WTC11 (cell line): ENCODE measurements around the gene ANKRD24. TPM values are rescaled to one million over a fixed set of nuclear protein-coding genes. Genes with fewer than 3 reads are reported as not detected.
A peak's percentile ranks its signal among the peaks of the same experiment; 100 is the strongest.

Experiments used
- ATAC-seq: fragments of 200-7000 bp; cut with Tn5 transposase; 2 replicates; pipeline ENCODE4 v1.10.0; 2021; ENCODE audit warnings: mild to moderate bottlenecking, moderate library complexity
- CTCF ChIA-PET: fragments of 300-600 bp; sonication (Branson Sonifier 250); formaldehyde crosslinking; loops from one replicate; lab custom pipeline; 2021; ENCODE audit warnings: antibody characterized with exemption; lab: Charles Lee
- POLR2A ChIA-PET: fragments of 350-600 bp; sonication (Branson Sonifier 250); formaldehyde crosslinking; loops from one replicate; lab custom pipeline; 2021; ENCODE audit warnings: antibody characterized with exemption; lab: Charles Lee
- DNase-seq: peaks from one replicate; pipeline ENCODE4 v3.0.0; 2021; ENCODE audit warnings: low spot score
- H3K27ac Mint-ChIP-seq: 2 replicates; pipeline ENCODE4 v1.8.0; 2021; ENCODE audit warnings: mixed read lengths
- H3K27me3 Mint-ChIP-seq: 2 replicates; pipeline ENCODE4 v1.8.0; 2021; ENCODE audit warnings: low read depth, mild to moderate bottlenecking, moderate library complexity, mixed read lengths
- H3K36me3 Mint-ChIP-seq: 2 replicates; pipeline ENCODE4 v1.8.0; 2021; ENCODE audit warnings: mixed read lengths
- H3K4me1 Mint-ChIP-seq: 2 replicates; pipeline ENCODE4 v1.8.0; 2022; ENCODE audit warnings: mixed read lengths
- H3K4me3 Mint-ChIP-seq: 2 replicates; pipeline ENCODE4 v1.8.0; 2021; ENCODE audit warnings: mild to moderate bottlenecking, moderate library complexity, mixed read lengths
- H3K9me3 Mint-ChIP-seq: 2 replicates; pipeline ENCODE4 v1.8.0; 2021; ENCODE audit warnings: mixed read lengths
- CREM ChIP-seq: sonication (generic); formaldehyde crosslinking; IDR thresholded peaks from 2 replicates; pipeline ENCODE4 v1.8.1; 2022; ENCODE audit warnings: mild to moderate bottlenecking, missing genetic modification reagents, moderate library complexity
- JAZF1 ChIP-seq: fragments of 250-450 bp; sonication (Bioruptor Pico); IDR thresholded peaks from 2 replicates; pipeline ENCODE4 v1.9.0; 2021; ENCODE audit warnings: moderate library complexity, mild to moderate bottlenecking, inconsistent platforms
- KAT7 ChIP-seq: sonication (generic); formaldehyde crosslinking; IDR thresholded peaks from 2 replicates; pipeline ENCODE4 v1.8.1; 2023; ENCODE audit warnings: missing genetic modification reagents, mild to moderate bottlenecking, borderline replicate concordance
- NFE2L1 ChIP-seq: sonication (generic); formaldehyde crosslinking; IDR thresholded peaks from 2 replicates; pipeline ENCODE4 v1.8.1; 2023; ENCODE audit warnings: missing genetic modification reagents
- NR2C2 ChIP-seq: sonication (generic); formaldehyde crosslinking; IDR thresholded peaks from 2 replicates; pipeline ENCODE4 v1.8.0; 2022; ENCODE audit warnings: mild to moderate bottlenecking, missing genetic modification reagents
- NR3C1 ChIP-seq: sonication (generic); formaldehyde crosslinking; conservative IDR thresholded peaks from 2 replicates; pipeline ENCODE4 v1.8.1; 2023; ENCODE audit warnings: low read depth, mild to moderate bottlenecking, missing genetic modification reagents
- OVOL2 ChIP-seq: fragments of 250-450 bp; sonication (Bioruptor Pico); IDR thresholded peaks from 2 replicates; pipeline ENCODE4 v1.9.0; 2021; ENCODE audit warnings: mild to moderate bottlenecking, borderline replicate concordance
- PRRX2 ChIP-seq: fragments of 250-450 bp; sonication (Bioruptor Pico); IDR thresholded peaks from 2 replicates; pipeline ENCODE4 v1.8.0; 2021; ENCODE audit warnings: mild to moderate bottlenecking
- RORB ChIP-seq: fragments of 250-450 bp; sonication (Bioruptor Pico); IDR thresholded peaks from 2 replicates; pipeline ENCODE4 v1.9.0; 2021; ENCODE audit warnings: mild to moderate bottlenecking
- SOX15 ChIP-seq: fragments of 250-450 bp; sonication (Bioruptor Pico); IDR thresholded peaks from 2 replicates; pipeline ENCODE4 v1.9.0; 2021; ENCODE audit warnings: mild to moderate bottlenecking
- TEAD1 ChIP-seq: sonication (generic); formaldehyde crosslinking; IDR thresholded peaks from 2 replicates; pipeline ENCODE4 v1.8.0; 2022; ENCODE audit warnings: mild to moderate bottlenecking, missing genetic modification reagents
- TEAD4 ChIP-seq: sonication (generic); formaldehyde crosslinking; IDR thresholded peaks from 2 replicates; pipeline ENCODE4 v1.8.0; 2022; ENCODE audit warnings: mild to moderate bottlenecking, missing genetic modification reagents
- ZNF671 ChIP-seq: fragments of 250-450 bp; sonication (Bioruptor Pico); IDR thresholded peaks from 2 replicates; pipeline ENCODE4 v1.8.0; 2021; ENCODE audit warnings: mild to moderate bottlenecking
- total RNA-seq: library from RNA; stranded (reverse); gene quantifications from 3 replicates; pipeline ENCODE4 v1.2.3, GENCODE V29; 2021
- TF ChIP-seq, protein P1 (sequence below): sonication (generic); formaldehyde crosslinking; IDR thresholded peaks from 2 replicates; pipeline ENCODE4 v1.8.0; 2022; ENCODE audit warnings: mild to moderate bottlenecking, missing genetic modification reagents
- TF ChIP-seq, protein P2 (sequence below): sonication (generic); formaldehyde crosslinking; IDR thresholded peaks from 2 replicates; pipeline ENCODE4 v1.8.1; 2023; ENCODE audit warnings: mild to moderate bottlenecking, missing genetic modification reagents, borderline replicate concordance
- TF ChIP-seq, protein P3 (sequence below): sonication (generic); formaldehyde crosslinking; IDR thresholded peaks from 2 replicates; pipeline ENCODE4 v1.8.0; 2022; ENCODE audit warnings: missing genetic modification reagents
- TF ChIP-seq, protein P4 (sequence below): sonication (generic); formaldehyde crosslinking; IDR thresholded peaks from 2 replicates; pipeline ENCODE4 v1.8.0; 2023; ENCODE audit warnings: missing genetic modification reagents
- TF ChIP-seq, protein P5 (sequence below): sonication (generic); formaldehyde crosslinking; IDR thresholded peaks from 2 replicates; pipeline ENCODE4 v1.8.1; 2022; ENCODE audit warnings: low read depth, missing genetic modification reagents, borderline replicate concordance
- TF ChIP-seq, protein P6 (sequence below): sonication (generic); formaldehyde crosslinking; IDR thresholded peaks from 2 replicates; pipeline ENCODE4 v1.8.1; 2023; ENCODE audit warnings: mild to moderate bottlenecking, missing genetic modification reagents
- TF ChIP-seq, protein P7 (sequence below): fragments of 250-450 bp; sonication (Bioruptor Pico); IDR thresholded peaks from 2 replicates; pipeline ENCODE4 v2.1.2; 2022; ENCODE audit warnings: mild to moderate bottlenecking, moderate library complexity

Gene ANKRD24
- total RNA-seq, 1 experiment from 2014 or later = 11.3 TPM

DNA sequence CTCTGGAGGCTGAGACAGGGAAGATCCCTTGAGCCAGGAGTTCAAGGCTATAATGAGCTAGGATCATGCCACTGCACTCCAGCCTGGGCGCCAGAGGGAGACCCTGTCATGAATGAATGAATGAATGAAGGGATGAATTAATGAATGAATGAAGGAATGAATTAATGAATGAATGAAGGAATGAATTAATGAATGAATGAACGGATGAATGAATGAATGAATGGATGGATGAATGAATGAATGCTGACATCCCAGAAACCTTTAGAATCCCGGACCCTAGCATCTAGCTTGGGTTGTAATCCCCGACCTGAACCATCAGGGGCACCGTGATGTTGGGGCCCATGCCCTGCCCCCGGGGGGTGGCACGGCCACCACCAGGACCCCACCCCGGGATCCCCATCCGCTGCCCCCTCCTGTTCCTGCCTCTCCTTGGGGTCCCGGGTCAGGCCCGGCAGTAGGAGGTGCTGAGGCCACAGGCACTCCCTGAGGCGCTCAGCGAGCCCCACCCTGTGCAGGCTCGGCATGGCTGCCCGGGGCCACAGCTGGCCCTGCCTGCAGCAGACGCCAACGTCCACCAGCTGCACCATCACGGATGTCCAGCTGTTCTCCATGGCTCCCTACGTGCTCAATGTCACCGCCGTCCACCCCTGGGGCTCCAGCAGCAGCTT is 50.3 kb downstream of the ANKRD24 start:
- H3K27ac Mint-ChIP-seq = no peak overlapping the region
- no peaks in the 10 kb centered on the region for H3K9me3 Mint-ChIP-seq
- peak; percentile 17; the same call in 1 of the 2 replicates for ATAC-seq
- ChIA-PET CTCF (interaction anchor here (0.6 to 2.2 kb wide), 18 partner anchors 9 to 293 kb away, joined by 3 to 14 read pairs (median 4); partner anchors contain the start of genes FSD1 and YJU2), POLR2A (no interaction called here)
- H3K4me1 Mint-ChIP-seq = no peaks in the 10 kb centered on the region
- no peak overlapping the region for H3K4me3 Mint-ChIP-seq
- TF ChIP-seq NFE2L1 (CRISPR knock-in tag) (no peak), TEAD1 (no peak), ZNF671 (no peak), JAZF1 (CRISPR knock-in tag) (no peak), KAT7 (CRISPR knock-in tag) (no peak), NR3C1 (CRISPR knock-in tag) (no peak), OVOL2 (no peak), TEAD4 (CRISPR knock-in tag) (no peak)
- TF ChIP-seq, protein P1, sequence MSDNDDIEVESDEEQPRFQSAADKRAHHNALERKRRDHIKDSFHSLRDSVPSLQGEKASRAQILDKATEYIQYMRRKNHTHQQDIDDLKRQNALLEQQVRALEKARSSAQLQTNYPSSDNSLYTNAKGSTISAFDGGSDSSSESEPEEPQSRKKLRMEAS = no peak
- TF ChIP-seq, protein P2, sequence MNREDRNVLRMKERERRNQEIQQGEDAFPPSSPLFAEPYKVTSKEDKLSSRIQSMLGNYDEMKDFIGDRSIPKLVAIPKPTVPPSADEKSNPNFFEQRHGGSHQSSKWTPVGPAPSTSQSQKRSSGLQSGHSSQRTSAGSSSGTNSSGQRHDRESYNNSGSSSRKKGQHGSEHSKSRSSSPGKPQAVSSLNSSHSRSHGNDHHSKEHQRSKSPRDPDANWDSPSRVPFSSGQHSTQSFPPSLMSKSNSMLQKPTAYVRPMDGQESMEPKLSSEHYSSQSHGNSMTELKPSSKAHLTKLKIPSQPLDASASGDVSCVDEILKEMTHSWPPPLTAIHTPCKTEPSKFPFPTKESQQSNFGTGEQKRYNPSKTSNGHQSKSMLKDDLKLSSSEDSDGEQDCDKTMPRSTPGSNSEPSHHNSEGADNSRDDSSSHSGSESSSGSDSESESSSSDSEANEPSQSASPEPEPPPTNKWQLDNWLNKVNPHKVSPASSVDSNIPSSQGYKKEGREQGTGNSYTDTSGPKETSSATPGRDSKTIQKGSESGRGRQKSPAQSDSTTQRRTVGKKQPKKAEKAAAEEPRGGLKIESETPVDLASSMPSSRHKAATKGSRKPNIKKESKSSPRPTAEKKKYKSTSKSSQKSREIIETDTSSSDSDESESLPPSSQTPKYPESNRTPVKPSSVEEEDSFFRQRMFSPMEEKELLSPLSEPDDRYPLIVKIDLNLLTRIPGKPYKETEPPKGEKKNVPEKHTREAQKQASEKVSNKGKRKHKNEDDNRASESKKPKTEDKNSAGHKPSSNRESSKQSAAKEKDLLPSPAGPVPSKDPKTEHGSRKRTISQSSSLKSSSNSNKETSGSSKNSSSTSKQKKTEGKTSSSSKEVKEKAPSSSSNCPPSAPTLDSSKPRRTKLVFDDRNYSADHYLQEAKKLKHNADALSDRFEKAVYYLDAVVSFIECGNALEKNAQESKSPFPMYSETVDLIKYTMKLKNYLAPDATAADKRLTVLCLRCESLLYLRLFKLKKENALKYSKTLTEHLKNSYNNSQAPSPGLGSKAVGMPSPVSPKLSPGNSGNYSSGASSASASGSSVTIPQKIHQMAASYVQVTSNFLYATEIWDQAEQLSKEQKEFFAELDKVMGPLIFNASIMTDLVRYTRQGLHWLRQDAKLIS (CRISPR knock-in tag) = no peak
- TF ChIP-seq, protein P3, sequence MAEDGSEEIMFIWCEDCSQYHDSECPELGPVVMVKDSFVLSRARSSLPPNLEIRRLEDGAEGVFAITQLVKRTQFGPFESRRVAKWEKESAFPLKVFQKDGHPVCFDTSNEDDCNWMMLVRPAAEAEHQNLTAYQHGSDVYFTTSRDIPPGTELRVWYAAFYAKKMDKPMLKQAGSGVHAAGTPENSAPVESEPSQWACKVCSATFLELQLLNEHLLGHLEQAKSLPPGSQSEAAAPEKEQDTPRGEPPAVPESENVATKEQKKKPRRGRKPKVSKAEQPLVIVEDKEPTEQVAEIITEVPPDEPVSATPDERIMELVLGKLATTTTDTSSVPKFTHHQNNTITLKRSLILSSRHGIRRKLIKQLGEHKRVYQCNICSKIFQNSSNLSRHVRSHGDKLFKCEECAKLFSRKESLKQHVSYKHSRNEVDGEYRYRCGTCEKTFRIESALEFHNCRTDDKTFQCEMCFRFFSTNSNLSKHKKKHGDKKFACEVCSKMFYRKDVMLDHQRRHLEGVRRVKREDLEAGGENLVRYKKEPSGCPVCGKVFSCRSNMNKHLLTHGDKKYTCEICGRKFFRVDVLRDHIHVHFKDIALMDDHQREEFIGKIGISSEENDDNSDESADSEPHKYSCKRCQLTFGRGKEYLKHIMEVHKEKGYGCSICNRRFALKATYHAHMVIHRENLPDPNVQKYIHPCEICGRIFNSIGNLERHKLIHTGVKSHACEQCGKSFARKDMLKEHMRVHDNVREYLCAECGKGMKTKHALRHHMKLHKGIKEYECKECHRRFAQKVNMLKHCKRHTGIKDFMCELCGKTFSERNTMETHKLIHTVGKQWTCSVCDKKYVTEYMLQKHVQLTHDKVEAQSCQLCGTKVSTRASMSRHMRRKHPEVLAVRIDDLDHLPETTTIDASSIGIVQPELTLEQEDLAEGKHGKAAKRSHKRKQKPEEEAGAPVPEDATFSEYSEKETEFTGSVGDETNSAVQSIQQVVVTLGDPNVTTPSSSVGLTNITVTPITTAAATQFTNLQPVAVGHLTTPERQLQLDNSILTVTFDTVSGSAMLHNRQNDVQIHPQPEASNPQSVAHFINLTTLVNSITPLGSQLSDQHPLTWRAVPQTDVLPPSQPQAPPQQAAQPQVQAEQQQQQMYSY = no peak
- TF ChIP-seq, protein P4, sequence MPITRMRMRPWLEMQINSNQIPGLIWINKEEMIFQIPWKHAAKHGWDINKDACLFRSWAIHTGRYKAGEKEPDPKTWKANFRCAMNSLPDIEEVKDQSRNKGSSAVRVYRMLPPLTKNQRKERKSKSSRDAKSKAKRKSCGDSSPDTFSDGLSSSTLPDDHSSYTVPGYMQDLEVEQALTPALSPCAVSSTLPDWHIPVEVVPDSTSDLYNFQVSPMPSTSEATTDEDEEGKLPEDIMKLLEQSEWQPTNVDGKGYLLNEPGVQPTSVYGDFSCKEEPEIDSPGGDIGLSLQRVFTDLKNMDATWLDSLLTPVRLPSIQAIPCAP (CRISPR knock-in tag) = no peak
- TF ChIP-seq, protein P5, sequence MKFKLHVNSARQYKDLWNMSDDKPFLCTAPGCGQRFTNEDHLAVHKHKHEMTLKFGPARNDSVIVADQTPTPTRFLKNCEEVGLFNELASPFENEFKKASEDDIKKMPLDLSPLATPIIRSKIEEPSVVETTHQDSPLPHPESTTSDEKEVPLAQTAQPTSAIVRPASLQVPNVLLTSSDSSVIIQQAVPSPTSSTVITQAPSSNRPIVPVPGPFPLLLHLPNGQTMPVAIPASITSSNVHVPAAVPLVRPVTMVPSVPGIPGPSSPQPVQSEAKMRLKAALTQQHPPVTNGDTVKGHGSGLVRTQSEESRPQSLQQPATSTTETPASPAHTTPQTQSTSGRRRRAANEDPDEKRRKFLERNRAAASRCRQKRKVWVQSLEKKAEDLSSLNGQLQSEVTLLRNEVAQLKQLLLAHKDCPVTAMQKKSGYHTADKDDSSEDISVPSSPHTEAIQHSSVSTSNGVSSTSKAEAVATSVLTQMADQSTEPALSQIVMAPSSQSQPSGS = no peak
- H3K27me3 Mint-ChIP-seq = no peaks in the 10 kb centered on the region; the same call in 1 of the 2 replicates
- no peak for DNase-seq
- H3K36me3 Mint-ChIP-seq = no peaks in the 10 kb centered on the region

DNA sequence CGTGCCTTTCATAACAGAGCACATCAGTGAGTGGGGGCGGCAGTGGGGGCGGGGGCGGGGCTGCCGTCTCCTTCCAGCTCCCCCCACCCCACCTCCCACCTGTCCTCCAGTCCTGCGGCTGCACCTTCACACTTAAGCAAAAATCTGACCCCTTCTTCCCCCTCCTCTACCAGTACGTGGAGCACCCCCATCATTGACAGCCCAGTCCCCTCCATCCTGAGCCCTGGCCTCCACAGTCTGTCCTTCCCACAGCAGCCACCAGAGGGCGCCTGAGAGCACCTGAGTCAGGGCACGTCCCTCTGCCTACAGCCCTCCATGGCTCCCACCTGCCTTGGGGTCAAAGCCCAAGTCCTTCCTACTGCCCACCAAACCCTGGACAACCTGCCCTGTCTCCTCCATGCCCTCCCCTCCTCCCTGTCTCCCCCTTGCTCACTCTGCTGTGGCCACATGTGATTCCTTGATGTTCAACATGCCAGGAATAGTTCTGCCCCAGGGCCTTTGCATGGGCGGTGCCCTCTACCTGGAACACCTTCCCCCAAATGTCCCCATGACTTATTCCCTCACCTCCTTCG is 50.9 kb downstream of the ANKRD24 start:
- Mint-ChIP-seq H3K9me3 (no peaks in the 10 kb centered on the region), H3K27me3 (no peaks in the 10 kb centered on the region; the same call in 1 of the 2 replicates), H3K4me3 (no peak overlapping the region), H3K36me3 (no peaks in the 10 kb centered on the region), H3K27ac (no peak overlapping the region), H3K4me1 (no peaks in the 10 kb centered on the region)
- ATAC-seq (peak; percentile 77), DNase-seq (peak; percentile 84)
- POLR2A ChIA-PET = no interaction called here
- CTCF ChIA-PET = interaction anchor here (0.6 to 2.7 kb wide), 17 partner anchors 9 to 246 kb away, joined by 3 to 14 read pairs (median 4); partner anchors contain the start of genes FSD1 and YJU2
- TF ChIP-seq PRRX2 (CRISPR knock-in tag) (peak; percentile 65; the same call in 1 of the 2 replicates), SOX15 (CRISPR knock-in tag) (no peak), CREM (no peak), RORB (CRISPR knock-in tag) (no peak), OVOL2 (no peak), NR2C2 (no peak)
- TF ChIP-seq, protein P4 (CRISPR knock-in tag) = no peak
- TF ChIP-seq, protein P6, sequence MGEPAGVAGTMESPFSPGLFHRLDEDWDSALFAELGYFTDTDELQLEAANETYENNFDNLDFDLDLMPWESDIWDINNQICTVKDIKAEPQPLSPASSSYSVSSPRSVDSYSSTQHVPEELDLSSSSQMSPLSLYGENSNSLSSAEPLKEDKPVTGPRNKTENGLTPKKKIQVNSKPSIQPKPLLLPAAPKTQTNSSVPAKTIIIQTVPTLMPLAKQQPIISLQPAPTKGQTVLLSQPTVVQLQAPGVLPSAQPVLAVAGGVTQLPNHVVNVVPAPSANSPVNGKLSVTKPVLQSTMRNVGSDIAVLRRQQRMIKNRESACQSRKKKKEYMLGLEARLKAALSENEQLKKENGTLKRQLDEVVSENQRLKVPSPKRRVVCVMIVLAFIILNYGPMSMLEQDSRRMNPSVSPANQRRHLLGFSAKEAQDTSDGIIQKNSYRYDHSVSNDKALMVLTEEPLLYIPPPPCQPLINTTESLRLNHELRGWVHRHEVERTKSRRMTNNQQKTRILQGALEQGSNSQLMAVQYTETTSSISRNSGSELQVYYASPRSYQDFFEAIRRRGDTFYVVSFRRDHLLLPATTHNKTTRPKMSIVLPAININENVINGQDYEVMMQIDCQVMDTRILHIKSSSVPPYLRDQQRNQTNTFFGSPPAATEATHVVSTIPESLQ = no peak
- TF ChIP-seq, protein P7, sequence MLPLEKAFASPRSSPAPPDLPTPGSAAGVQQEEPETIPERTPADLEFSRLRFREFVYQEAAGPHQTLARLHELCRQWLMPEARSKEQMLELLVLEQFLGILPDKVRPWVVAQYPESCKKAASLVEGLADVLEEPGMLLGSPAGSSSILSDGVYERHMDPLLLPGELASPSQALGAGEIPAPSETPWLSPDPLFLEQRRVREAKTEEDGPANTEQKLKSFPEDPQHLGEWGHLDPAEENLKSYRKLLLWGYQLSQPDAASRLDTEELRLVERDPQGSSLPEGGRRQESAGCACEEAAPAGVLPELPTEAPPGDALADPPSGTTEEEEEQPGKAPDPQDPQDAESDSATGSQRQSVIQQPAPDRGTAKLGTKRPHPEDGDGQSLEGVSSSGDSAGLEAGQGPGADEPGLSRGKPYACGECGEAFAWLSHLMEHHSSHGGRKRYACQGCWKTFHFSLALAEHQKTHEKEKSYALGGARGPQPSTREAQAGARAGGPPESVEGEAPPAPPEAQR (CRISPR knock-in tag) = peak; percentile 32; the same call in 1 of the 2 replicates
